Measurements from ENCODE around the gene MYO18A.

Gene MYO18A

GRCh38 chr17:29168079-29168758 lies 12.0 kb downstream of the MYO18A start:
- no peak for DNase-seq (ENCODE audit: extremely low read depth in 1 of 2, low read depth in 1 of 2)

- DNase-seq (ENCODE audit: extremely low read depth in 1 of 2, low read depth in 1 of 2), result no peak
Measured at GRCh38 chr17:29167393-29168078, 12.7 kb downstream of the MYO18A start.

GRCh38 chr17:29166507-29166887 lies 13.7 kb downstream of the MYO18A start:
- no peak for DNase-seq (ENCODE audit: extremely low read depth in 1 of 2, low read depth in 1 of 2)

- no peak for DNase-seq (ENCODE audit: extremely low read depth in 1 of 2, low read depth in 1 of 2)
Measured at GRCh38 chr17:29165800-29166506, 14.2 kb downstream of the MYO18A start.

GRCh38 chr17:29165261-29165660 lies 14.9 kb downstream of the MYO18A start:
- no peak for DNase-seq (ENCODE audit: extremely low read depth in 1 of 2, low read depth in 1 of 2)

GRCh38 chr17:29163563-29163962 lies 16.6 kb downstream of the MYO18A start:
- no peak for DNase-seq (ENCODE audit: extremely low read depth in 1 of 2, low read depth in 1 of 2)

- no peak for DNase-seq (ENCODE audit: extremely low read depth in 1 of 2, low read depth in 1 of 2)
Measured at GRCh38 chr17:29162909-29163341, 17.3 kb downstream of the MYO18A start.

GRCh38 chr17:29162082-29162908 lies 17.9 kb downstream of the MYO18A start:
- DNase-seq (ENCODE audit: extremely low read depth in 1 of 2, low read depth in 1 of 2), result no peak

- DNase-seq (ENCODE audit: extremely low read depth in 1 of 2, low read depth in 1 of 2), result no peak
Measured at GRCh38 chr17:29160253-29160652, 19.9 kb downstream of the MYO18A start.

GRCh38 chr17:29159306-29159860 lies 20.8 kb downstream of the MYO18A start:
- no peak for DNase-seq (ENCODE audit: extremely low read depth in 1 of 2, low read depth in 1 of 2)

- no peak for DNase-seq (ENCODE audit: extremely low read depth in 1 of 2, low read depth in 1 of 2)
Measured at GRCh38 chr17:29158488-29159275, 21.5 kb downstream of the MYO18A start.

- DNase-seq (ENCODE audit: extremely low read depth in 1 of 2, low read depth in 1 of 2), result no peak
Measured at GRCh38 chr17:29158096-29158487, 22.1 kb downstream of the MYO18A start.

GRCh38 chr17:29157310-29157709 lies 22.9 kb downstream of the MYO18A start:
- DNase-seq (ENCODE audit: extremely low read depth in 1 of 2, low read depth in 1 of 2), result no peak

GRCh38 chr17:29156781-29157180 lies 23.4 kb downstream of the MYO18A start:
- DNase-seq (ENCODE audit: extremely low read depth in 1 of 2, low read depth in 1 of 2), result no peak

GRCh38 chr17:29155966-29156338 lies 24.2 kb downstream of the MYO18A start:
- DNase-seq (ENCODE audit: extremely low read depth in 1 of 2, low read depth in 1 of 2), result no peak

GRCh38 chr17:29155227-29155965 lies 24.8 kb downstream of the MYO18A start:
- peak in 1 of 2 donors; percentile 69 for DNase-seq (ENCODE audit: extremely low read depth in 1 of 2, low read depth in 1 of 2)

- no peak for DNase-seq (ENCODE audit: extremely low read depth in 1 of 2, low read depth in 1 of 2)
Measured at GRCh38 chr17:29154516-29155226, 25.5 kb downstream of the MYO18A start.

GRCh38 chr17:29151567-29151966 lies 28.6 kb downstream of the MYO18A start:
- DNase-seq (ENCODE audit: extremely low read depth in 1 of 2, low read depth in 1 of 2), result no peak

GRCh38 chr17:29150161-29150560 lies 30.0 kb downstream of the MYO18A start:
- DNase-seq (ENCODE audit: extremely low read depth in 1 of 2, low read depth in 1 of 2), result no peak
